GM21717 (cell line): ENCODE measurements around the gene FGF19.

Experiments used
- ATAC-seq: cut with Tn5 transposase; IDR thresholded peaks from one replicate; pipeline ENCODE4 v1.9.1; 2021; ENCODE audit warnings: mild to moderate bottlenecking, moderate library complexity; ENCODE audit not compliant: unreplicated experiment

The FGF19 gene

GRCh38 chr11:69718912-69719311, 15.1 kb upstream of the FGF19 start:
- no peak for ATAC-seq

GRCh38 chr11:69718147-69718546, 14.3 kb upstream of the FGF19 start:
- ATAC-seq = no peak

- ATAC-seq = no peak
Observed at GRCh38 chr11:69716891-69717747, 13.3 kb upstream of the FGF19 start.

- ATAC-seq = no peak
Observed at GRCh38 chr11:69716099-69716498, 12.3 kb upstream of the FGF19 start.

- ATAC-seq = no peak
Observed at GRCh38 chr11:69715446-69715845, 11.6 kb upstream of the FGF19 start.

- no peak for ATAC-seq
Observed at GRCh38 chr11:69711822-69712801, 8.3 kb upstream of the FGF19 start.

GRCh38 chr11:69708736-69709401, 5.0 kb upstream of the FGF19 start:
- no peak for ATAC-seq

GRCh38 chr11:69707176-69707575, 3.4 kb upstream of the FGF19 start:
- no peak for ATAC-seq

GRCh38 chr11:69705901-69706787, 2.3 kb upstream of the FGF19 start:
- ATAC-seq = no peak

- ATAC-seq = no peak
Observed at GRCh38 chr11:69705351-69705811, 1.6 kb upstream of the FGF19 start.

GRCh38 chr11:69704508-69705253, 859 bp upstream of the FGF19 start:
- no peak for ATAC-seq

- ATAC-seq = no peak
Observed at GRCh38 chr11:69703453-69703767, 412 bp downstream of the FGF19 start.

GRCh38 chr11:69702769-69703452, 911 bp downstream of the FGF19 start:
- ATAC-seq = no peak

GRCh38 chr11:69702239-69702691, 1.6 kb downstream of the FGF19 start:
- no peak for ATAC-seq

GRCh38 chr11:69700278-69701140, 3.3 kb downstream of the FGF19 start:
- ATAC-seq = no peak

- no peak for ATAC-seq
Observed at GRCh38 chr11:69699213-69699612, 4.6 kb downstream of the FGF19 start.

- ATAC-seq = no peak
Observed at GRCh38 chr11:69698362-69698761, 5.5 kb downstream of the FGF19 start.

DNA sequence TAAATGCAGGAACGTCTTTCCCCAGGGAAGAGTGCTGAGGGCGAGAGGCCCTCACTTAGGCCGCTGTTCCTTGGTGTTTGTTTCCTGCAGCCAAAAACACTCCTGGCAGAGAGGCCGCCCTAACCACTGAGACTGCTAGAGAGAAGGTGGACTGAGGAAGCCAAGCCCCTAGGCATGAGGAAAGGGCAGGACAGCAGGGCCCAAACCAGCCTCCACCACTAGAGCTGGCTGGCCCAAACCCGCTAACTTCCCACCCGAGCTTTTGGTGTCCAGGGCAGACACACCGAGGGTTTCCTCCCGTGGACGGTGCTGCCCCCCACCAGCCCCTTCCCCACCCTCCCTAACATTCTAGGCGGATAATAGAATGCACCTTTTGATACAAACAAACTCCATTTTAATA, 6.0 kb downstream of the FGF19 start:
- ATAC-seq = no peak
